T-helper 1 cell treated with Interleukin-12 subunit alpha and Interleukin-12 subunit beta and Interleukin-4 antibody, amounts not matched to agents 30 μg/mL and 1 μg/mL, for 36 hours (primary cell): ENCODE data around the gene DUSP21.
"Not testable (repeated sequence)": the region's sequence is repeated elsewhere in the genome, so short reads cannot be mapped to it uniquely, and the experiment has no call there.

Experiments used
- H3K27ac Mint-ChIP-seq: one replicate; pipeline ENCODE4 v1.8.0; 2021; ENCODE audit warnings: mild to moderate bottlenecking, mixed read lengths
- H3K27me3 Mint-ChIP-seq: one replicate; pipeline ENCODE4 v1.8.0; 2021; ENCODE audit warnings: low read depth, mixed read lengths
- H3K36me3 Mint-ChIP-seq: one replicate; pipeline ENCODE4 v1.8.0; 2021; ENCODE audit warnings: low read depth, mixed read lengths
- H3K4me1 Mint-ChIP-seq: one replicate; pipeline ENCODE4 v1.8.0; 2021; ENCODE audit warnings: low read depth, mixed read lengths
- H3K4me3 Mint-ChIP-seq: one replicate; pipeline ENCODE4 v1.8.0; 2021; ENCODE audit warnings: mild to moderate bottlenecking, moderate library complexity, mixed read lengths
- H3K9me3 Mint-ChIP-seq: one replicate; pipeline ENCODE4 v1.8.0; 2021; ENCODE audit warnings: mixed read lengths

The DUSP21 gene

DNA sequence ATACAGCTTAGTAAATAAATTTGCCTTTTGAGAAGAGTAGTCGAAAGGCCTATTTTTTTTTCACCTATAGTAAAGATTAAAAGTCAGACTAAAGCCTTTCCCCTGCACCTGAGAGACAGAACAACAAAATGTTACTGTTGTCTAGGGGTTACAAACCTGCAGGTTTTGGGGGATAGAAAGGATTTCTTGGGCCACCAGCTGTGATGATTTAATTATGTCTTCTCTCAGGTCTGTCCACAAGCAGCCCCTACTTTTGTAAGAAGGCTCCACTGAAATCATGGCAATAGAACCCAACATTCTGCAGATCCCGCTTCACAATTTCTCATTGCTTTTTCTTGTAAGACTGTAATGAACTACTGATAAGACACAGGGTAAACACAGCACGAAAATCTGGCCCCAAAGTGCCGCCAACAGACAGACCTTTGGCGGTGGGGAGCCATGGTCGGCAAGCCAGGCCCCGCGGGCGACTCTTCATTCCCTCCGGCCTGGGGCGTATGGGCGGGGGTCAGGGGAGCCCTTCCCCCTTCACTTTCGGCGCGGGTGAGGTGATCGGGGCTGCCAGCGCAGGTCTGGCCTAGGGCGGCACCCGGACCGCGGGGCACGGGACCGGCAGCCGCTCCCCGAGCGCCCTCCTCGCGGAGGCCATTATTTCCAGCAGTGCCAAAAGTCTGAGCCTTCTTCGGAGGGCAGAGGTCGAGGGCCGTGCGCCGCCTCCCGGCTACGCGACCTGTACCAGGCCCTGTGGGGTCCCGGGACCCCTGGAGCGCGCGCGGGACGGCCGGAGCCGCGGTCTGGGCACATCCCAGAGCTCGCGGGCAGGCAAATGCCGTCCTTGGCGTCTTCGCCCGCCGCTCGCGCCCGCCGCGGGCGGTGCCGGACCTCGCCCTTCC, 28.4 kb downstream of the DUSP21 start:
- Mint-ChIP-seq H3K4me1 (peaks cover 13% of the 10 kb centered on the region), H3K27me3 (no peaks in the 10 kb centered on the region), H3K27ac (peak overlapping the region; percentile 94), H3K9me3 (no peaks in the 10 kb centered on the region), H3K36me3 (peaks cover 4% of the 10 kb centered on the region), H3K4me3 (peak overlapping the region; percentile 84)

DNA sequence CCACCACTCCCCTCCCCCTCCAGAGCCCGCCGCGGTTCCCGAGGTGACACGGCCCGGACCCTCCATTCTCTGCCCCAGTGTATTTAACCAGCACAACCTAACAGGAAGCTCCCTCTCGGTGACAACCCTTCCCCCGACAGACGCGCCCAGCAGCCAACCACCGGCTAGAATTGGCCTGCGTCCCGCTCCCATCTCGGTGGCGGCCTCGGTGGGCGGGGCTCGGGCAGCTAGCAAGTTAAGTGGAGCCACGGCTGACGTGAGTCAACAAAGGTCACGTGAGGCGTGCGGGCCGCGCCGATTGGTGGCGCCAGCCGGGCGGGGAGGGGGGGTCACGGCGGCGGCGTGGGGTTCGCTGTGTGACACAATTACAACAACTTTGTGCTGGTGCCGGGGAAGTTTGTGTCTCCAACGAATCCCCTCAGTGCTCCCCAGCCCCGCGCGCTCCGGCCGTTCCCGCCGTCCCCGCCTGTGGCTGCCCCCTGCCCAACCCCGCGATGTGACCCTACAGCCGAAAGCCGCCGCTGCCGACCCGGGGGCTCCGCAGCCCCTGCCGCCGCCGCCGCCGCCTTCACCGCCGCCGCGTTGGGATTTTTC, 29.1 kb downstream of the DUSP21 start, which contains the start of gene KDM6A:
KDM6A (plus strand) TSS at position 368 of the 594 bp plus-strand sequence. CDS start 364 bp downstream, outside the sequence.
- Mint-ChIP-seq H3K9me3 (no peaks in the 10 kb centered on the region), H3K4me1 (peaks cover 14% of the 10 kb centered on the region), H3K27ac (peak within 1 kb of the TSS; percentile 97)

DNA sequence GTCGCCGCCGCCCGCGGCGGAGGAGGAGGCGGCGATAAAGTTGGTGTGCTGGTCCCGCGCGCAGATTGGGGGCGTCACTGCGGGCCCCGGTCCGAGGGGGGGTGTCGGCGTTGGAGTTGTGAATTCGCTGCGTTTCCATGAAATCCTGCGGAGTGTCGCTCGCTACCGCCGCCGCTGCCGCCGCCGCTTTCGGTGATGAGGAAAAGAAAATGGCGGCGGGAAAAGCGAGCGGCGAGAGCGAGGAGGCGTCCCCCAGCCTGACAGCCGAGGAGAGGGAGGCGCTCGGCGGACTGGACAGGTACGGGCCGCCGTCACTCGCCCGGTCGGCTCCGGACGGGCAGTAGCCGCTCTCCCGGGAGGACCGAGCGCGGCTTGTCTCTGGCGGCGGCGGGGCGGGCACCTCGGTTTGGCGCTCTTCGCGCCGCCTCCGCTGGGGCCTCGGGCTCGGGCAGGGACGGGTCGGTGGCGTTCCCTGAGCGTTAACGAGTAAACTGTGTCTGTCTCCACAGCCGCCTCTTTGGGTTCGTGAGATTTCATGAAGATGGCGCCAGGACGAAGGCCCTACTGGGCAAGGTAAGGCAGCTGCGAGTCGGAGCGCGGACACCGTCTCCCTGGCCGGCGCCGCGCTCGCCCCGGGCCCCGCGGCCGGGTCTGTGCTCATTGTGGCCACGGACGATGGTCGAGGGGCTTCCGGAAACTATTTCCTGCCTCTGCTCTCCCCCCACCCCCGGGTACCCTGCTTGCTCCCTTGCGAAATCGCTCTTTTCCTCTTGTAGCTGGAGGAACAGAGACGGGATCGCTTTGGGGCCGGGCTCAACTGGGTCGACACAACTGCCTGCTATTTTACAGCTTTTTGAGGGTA, 29.8 kb downstream of the DUSP21 start:
- Mint-ChIP-seq H3K4me3 (peak overlapping the region; percentile 96), H3K27me3 (no peaks in the 10 kb centered on the region), H3K9me3 (no peaks in the 10 kb centered on the region), H3K27ac (peak overlapping the region; percentile 97), H3K36me3 (peaks cover 4% of the 10 kb centered on the region), H3K4me1 (peaks cover 14% of the 10 kb centered on the region)

More for the DNA sequence above, 29.1 kb downstream of the DUSP21 start, which contains the start of gene KDM6A:
- Mint-ChIP-seq H3K36me3 (peaks cover 4% of the 10 kb centered on the region), H3K27me3 (no peaks in the 10 kb centered on the region), H3K4me3 (peak within 1 kb of the TSS; percentile 96)

DNA sequence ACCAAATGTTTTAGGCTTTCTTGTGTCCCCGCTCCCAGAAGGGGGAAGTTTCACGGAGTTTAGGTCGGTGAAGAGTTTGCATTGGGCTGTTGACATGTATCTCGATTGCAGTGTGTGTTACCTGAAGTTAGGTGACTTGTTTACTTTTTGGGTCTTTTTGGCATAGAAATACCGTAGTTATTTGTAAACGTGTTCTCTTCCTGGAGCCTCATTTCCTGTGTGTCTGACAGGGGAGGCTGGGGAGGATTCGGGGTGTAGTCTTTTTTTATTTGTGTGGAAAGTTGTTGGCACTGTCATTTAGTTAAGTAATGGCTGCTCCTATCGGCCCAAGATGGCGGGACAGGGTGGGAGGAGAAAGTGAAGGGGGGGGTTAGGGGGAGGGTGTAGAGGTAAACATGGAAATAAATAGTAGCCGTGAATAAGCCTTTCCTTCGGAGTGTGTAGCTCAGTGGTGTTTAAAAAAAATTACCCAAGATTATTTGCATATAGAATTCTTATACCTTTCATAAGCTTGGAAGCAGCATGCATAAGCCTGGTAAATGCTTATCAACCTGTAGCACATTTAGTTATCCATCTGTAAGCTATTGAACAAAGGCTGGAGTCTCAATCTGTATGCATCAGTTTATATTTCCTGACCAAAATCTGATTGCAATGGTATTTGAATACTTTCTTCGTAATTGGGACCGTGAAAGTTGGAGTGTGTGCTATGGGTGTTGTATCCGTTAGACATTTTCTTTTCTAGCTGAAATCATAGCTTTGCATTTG, 30.8 kb downstream of the DUSP21 start:
- no peaks in the 10 kb centered on the region for H3K27me3 Mint-ChIP-seq
- H3K36me3 Mint-ChIP-seq: peaks cover 4% of the 10 kb centered on the region
- H3K27ac Mint-ChIP-seq: peak overlapping the region; percentile 97
- peaks cover 14% of the 10 kb centered on the region for H3K4me1 Mint-ChIP-seq
- H3K4me3 Mint-ChIP-seq: peak overlapping the region; percentile 96
- H3K9me3 Mint-ChIP-seq: no peaks in the 10 kb centered on the region

DNA sequence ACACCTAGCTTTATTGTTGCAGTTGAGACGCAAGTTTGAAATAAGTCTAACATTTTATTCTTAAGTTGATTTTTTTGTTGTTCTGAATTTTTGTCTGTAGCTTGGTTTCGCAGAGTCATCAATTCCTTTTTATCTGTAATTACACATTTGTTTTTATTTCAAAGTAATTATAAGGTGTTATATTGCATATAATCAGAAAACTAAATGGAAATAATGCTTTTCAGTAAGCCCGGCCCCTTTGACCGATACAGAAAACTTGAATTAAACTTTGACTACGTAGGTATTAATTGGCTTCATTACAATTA, 31.3 kb downstream of the DUSP21 start:
- no peaks in the 10 kb centered on the region for H3K9me3 Mint-ChIP-seq
- H3K4me3 Mint-ChIP-seq: peak overlapping the region; percentile 96
- H3K4me1 Mint-ChIP-seq: peaks cover 14% of the 10 kb centered on the region
- peak overlapping the region; percentile 97 for H3K27ac Mint-ChIP-seq
- H3K36me3 Mint-ChIP-seq: peaks cover 5% of the 10 kb centered on the region
- H3K27me3 Mint-ChIP-seq: no peaks in the 10 kb centered on the region

DNA sequence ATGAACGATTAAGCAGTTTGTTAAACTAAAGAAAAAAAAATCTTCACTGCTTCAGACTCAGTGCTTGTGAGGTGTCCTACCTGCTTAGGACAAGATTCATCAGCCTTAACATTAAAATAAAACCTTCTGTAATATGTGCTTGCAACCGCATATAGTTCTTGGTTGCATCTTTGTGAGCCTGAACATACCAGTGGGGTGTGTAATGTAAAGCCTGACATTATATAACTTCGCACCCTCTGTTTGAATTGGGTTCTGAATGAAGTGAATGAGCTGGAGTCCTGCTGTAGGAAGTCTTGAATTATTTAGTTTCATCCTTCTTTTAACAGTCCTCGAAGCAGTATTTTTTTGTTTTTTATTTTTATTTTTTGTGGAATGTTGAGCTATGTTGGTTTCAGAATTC, 32.3 kb downstream of the DUSP21 start:
- peaks cover 6% of the 10 kb centered on the region for H3K36me3 Mint-ChIP-seq
- H3K4me3 Mint-ChIP-seq: peak overlapping the region; percentile 58
- H3K27me3 Mint-ChIP-seq: no peaks in the 10 kb centered on the region
- H3K9me3 Mint-ChIP-seq: no peaks in the 10 kb centered on the region
- peaks cover 14% of the 10 kb centered on the region for H3K4me1 Mint-ChIP-seq
- peak overlapping the region; percentile 41 for H3K27ac Mint-ChIP-seq

DNA sequence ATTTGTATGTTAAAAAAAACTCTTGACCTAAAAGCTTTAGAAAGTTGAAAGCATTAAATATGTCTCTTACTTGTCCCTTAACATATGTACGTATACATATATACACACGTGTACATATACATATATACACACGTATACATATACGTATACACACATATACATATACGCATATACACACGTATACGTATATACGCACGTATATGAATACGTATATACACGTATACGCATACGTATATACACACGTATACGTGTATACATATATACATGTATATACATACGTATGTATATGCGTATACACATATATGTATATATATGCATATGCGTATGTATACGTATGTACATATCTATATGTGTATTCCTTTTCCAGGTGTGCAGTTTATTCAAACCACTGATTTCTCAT, 32.9 kb downstream of the DUSP21 start:
- H3K27ac Mint-ChIP-seq: no peak overlapping the region
- H3K4me3 Mint-ChIP-seq: no peak overlapping the region

DNA sequence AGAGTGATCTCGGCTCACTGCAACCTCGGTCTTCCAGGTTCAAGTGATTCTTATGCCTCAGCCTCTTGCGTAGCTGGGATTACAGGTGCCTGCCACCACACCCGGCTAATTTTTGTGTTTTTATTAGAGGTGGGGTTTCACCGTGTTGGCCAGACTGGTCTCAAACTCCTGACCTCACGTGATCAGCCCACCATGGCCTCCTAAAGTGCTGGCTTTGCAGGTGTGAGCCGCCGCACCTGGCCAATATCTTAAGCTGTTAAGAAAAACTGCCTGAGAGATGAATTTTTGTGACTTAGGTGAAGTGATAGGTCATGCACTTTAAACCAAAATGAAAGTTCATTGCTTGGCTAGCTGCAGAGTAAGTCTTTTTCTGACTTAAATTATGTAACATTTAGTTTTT, 35.0 kb downstream of the DUSP21 start:
- Mint-ChIP-seq H3K36me3 (peaks cover 6% of the 10 kb centered on the region), H3K27ac (no peak overlapping the region), H3K9me3 (no peaks in the 10 kb centered on the region), H3K4me3 (no peak overlapping the region), H3K4me1 (peaks cover 13% of the 10 kb centered on the region), H3K27me3 (no peaks in the 10 kb centered on the region)

More for the DNA sequence above, 32.9 kb downstream of the DUSP21 start:
- Mint-ChIP-seq H3K27me3 (no peaks in the 10 kb centered on the region), H3K9me3 (no peaks in the 10 kb centered on the region), H3K4me1 (peaks cover 10% of the 10 kb centered on the region), H3K36me3 (peaks cover 6% of the 10 kb centered on the region)

DNA sequence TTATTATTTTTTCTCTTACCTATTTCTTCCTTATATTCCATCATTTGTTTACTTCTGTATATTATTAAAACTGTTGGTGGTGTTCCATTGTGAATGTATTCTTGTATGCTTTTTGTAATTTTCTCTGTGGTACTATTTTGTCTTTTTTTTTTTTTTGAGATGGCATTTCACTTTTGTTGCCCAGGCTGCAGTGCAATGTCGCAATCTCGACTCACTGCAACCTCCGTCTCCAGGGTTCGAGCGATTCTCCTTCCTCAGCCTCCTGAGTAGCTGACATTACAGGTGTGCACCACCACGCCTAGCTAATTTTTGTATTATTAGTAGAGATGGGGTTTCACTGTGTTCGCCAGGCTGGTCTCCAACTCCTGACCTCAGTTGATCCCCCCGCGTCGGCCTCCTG, 37.7 kb downstream of the DUSP21 start:
- no peak overlapping the region for H3K27ac Mint-ChIP-seq
- no peak overlapping the region for H3K4me3 Mint-ChIP-seq
- H3K36me3 Mint-ChIP-seq: peaks cover 1% of the 10 kb centered on the region
- H3K27me3 Mint-ChIP-seq: no peaks in the 10 kb centered on the region
- H3K4me1 Mint-ChIP-seq: peaks cover 9% of the 10 kb centered on the region
- no peaks in the 10 kb centered on the region for H3K9me3 Mint-ChIP-seq

DNA sequence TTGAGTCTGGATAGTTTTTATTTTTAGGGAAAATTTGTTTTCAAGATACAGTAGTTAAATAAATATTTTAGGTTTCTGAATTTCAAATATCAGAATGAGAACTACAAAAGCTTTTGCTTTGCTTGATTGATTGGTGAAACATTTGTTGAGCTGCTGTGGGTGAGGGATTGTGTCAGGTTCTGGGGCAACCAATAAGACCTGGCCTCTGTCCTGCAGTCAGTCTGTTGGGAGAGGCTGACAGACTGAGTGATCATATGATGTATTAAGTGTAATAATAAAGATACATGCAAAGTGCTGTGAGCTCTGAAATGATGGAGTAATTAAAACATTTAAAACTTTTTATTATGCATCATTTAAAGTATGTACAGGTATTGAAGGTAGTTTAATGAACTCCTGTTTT, 38.8 kb downstream of the DUSP21 start:
- peaks cover 10% of the 10 kb centered on the region for H3K4me1 Mint-ChIP-seq
- no peaks in the 10 kb centered on the region for H3K9me3 Mint-ChIP-seq
- no peak overlapping the region for H3K4me3 Mint-ChIP-seq
- no peaks in the 10 kb centered on the region for H3K27me3 Mint-ChIP-seq
- H3K27ac Mint-ChIP-seq: no peak overlapping the region
- H3K36me3 Mint-ChIP-seq: peaks cover 1% of the 10 kb centered on the region

DNA sequence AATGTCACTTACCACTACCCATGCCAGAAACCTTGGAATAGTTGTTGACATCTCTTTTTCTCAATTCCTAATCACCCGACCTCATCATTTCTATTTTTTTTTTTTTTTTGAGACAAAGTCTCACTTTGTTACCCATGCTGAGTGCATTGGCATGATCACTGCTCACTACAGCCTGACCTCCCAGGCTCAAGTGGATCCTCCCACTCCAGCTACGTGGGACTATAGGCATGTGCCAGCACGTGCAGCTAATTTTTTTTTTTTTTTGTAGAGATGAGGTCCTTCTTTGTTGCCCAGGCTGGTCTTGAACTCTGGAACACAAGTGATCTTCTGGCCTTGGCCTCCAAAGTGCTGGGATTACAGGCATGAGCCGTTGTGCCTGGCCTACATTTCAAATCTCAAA, 41.1 kb downstream of the DUSP21 start:
- peaks cover 1% of the 10 kb centered on the region for H3K36me3 Mint-ChIP-seq
- H3K9me3 Mint-ChIP-seq: no peaks in the 10 kb centered on the region
- no peaks in the 10 kb centered on the region for H3K27me3 Mint-ChIP-seq
- H3K4me3 Mint-ChIP-seq: no peak overlapping the region
- H3K4me1 Mint-ChIP-seq: peaks cover 11% of the 10 kb centered on the region
- H3K27ac Mint-ChIP-seq: no peak overlapping the region

DNA sequence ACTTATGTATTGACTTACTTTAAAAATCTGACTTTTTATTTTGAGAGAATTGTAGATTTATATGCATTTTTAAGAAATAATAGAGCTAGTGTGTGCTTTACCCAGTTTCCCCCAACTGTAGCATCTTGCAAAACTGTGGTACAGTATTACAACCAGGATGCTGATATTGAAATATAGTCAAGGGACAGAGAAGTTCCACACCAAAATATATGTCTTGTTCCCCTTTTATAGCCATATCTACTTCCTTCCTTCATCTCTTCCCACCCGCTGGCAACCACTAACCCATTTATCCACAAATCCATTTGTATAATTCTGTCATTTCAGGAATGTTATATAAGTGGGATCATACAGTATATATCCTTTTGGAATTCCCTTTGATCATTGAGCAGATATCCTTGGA, 46.0 kb downstream of the DUSP21 start:
- Mint-ChIP-seq H3K36me3 (no peaks in the 10 kb centered on the region), H3K4me3 (no peak overlapping the region), H3K4me1 (peaks cover 9% of the 10 kb centered on the region), H3K27me3 (no peaks in the 10 kb centered on the region), H3K9me3 (no peaks in the 10 kb centered on the region), H3K27ac (no peak overlapping the region)

DNA sequence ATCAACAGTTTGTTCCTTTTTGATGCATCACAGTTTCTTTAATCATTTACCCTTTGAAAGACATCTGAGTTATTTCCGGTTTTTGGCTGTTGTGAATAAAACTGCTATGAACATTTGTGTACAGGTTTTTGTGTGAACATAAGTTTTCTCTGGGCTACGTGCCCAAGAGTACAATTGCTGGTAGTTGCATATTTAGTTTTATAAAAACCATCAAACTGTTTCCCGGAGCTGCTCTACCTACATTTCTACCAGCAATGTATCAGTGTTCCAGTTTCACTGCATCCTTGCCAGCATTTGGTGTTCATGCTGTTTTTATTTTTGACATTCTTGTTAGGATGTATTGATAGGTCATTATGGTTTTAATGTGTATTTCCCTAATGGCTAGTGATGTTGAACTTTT, 46.4 kb downstream of the DUSP21 start:
- Mint-ChIP-seq H3K4me1 (peaks cover 9% of the 10 kb centered on the region), H3K27ac (no peak overlapping the region), H3K9me3 (peaks cover under 1% of the 10 kb centered on the region), H3K36me3 (peaks cover under 1% of the 10 kb centered on the region), H3K4me3 (no peak overlapping the region), H3K27me3 (no peaks in the 10 kb centered on the region)

DNA sequence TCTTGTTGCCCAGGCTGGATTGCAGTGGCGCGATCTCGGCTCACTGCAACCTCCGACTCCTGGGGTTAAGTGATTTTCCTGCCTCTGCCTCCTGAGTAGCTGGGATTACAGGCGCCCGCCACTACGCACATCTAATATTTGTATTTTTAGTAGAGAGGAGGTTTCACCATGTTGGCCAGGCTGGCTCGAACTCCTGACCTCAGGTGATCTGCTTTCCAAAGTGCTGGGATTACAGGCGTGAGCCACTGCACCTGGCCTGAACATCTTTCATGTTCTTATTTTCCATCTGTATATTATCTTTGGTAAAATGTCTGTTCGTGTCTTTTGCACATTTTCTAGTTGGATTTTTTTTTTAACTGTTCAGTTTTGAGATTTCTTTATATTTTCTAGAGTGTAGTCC, 46.9 kb downstream of the DUSP21 start:
- H3K9me3 Mint-ChIP-seq, H3K4me3 Mint-ChIP-seq, H3K36me3 Mint-ChIP-seq, H3K27me3 Mint-ChIP-seq, H3K27ac Mint-ChIP-seq: not testable (repeated sequence)
- H3K4me1 Mint-ChIP-seq: peaks cover 11% of the 10 kb centered on the region
